ENCODE data around the gene PHTF1.
A peak's percentile ranks its signal among the peaks of the same experiment; 100 is the strongest.

PHTF1 gene

GRCh38 chr1:113759333-113760101 is at the start of gene PHTF1:
Gene PHTF1, minus strand, starts transcription at chr1:113759486. Its CDS starts 783 bp downstream, at chr1:113758703.
- peak in 43 of 56 donors; percentile 6 to 80 (median 49) for DNase-seq

- DNase-seq: no peak
Observed at GRCh38 chr1:113808450-113809195, 49.3 kb upstream of the PHTF1 start.

GRCh38 chr1:113805639-113806038 is 46.4 kb upstream of the PHTF1 start:
- DNase-seq: no peak

- no peak for DNase-seq
Observed at GRCh38 chr1:113805256-113805531, 45.9 kb upstream of the PHTF1 start.

- no peak for DNase-seq
Observed at GRCh38 chr1:113804421-113805255, 45.4 kb upstream of the PHTF1 start.

- no peak for DNase-seq
Observed at GRCh38 chr1:113802367-113803007, 43.2 kb upstream of the PHTF1 start.

- no peak for DNase-seq
Observed at GRCh38 chr1:113800487-113800886, 41.2 kb upstream of the PHTF1 start.

- no peak for DNase-seq
Observed at GRCh38 chr1:113797472-113797871, 38.2 kb upstream of the PHTF1 start.

- DNase-seq: no peak
Observed at GRCh38 chr1:113793878-113794834, 34.9 kb upstream of the PHTF1 start.

- DNase-seq: no peak
Observed at GRCh38 chr1:113792986-113793385, 33.7 kb upstream of the PHTF1 start.

- DNase-seq: no peak
Observed at GRCh38 chr1:113792471-113792870, 33.2 kb upstream of the PHTF1 start.

- no peak for DNase-seq
Observed at GRCh38 chr1:113788802-113789201, 29.5 kb upstream of the PHTF1 start.

- no peak for DNase-seq
Observed at GRCh38 chr1:113787663-113788062, 28.4 kb upstream of the PHTF1 start.

GRCh38 chr1:113786069-113786468 is 26.8 kb upstream of the PHTF1 start:
- DNase-seq: no peak

- no peak for DNase-seq
Observed at GRCh38 chr1:113784104-113784779, 25.0 kb upstream of the PHTF1 start.

- DNase-seq: peak in 7 of 56 donors; percentile 2 to 31 (median 9)
Observed at GRCh38 chr1:113783254-113784103, 24.2 kb upstream of the PHTF1 start.

GRCh38 chr1:113782406-113782805 is 23.1 kb upstream of the PHTF1 start:
- no peak for DNase-seq

- no peak for DNase-seq
Observed at GRCh38 chr1:113780374-113781146, 21.3 kb upstream of the PHTF1 start.
